Left colon (tissue), 2 donors: Measurements from ENCODE around the gene SCNN1A. TPM values are rescaled to one million over a fixed set of nuclear protein-coding genes. Genes with fewer than 3 reads are reported as not detected.

ENCODE experiments used
- ATAC-seq: fragments of 200-7000 bp; cut with Tn5 transposase; one replicate; pipeline ENCODE4 v1.9.1; 2020; ENCODE audit warnings: mild to moderate bottlenecking, moderate library complexity
- DNase-seq, 2 donors: peaks; one replicate each; pipeline ENCODE4 v3.0.0-alpha.2; 2020
- intact Hi-C, 2 donors: fragments of 100-400 bp; cut with DNase I in 1 of 2; cut with micrococcal nuclease in 1 of 2; formaldehyde crosslinking; loops; one replicate each; pipeline versions ENCODE4 v1.11.2 to v1.14.0; 2022; cut with DNase I, micrococcal nuclease
- total RNA-seq, 2 donors: library from RNA; stranded (reverse); fragmentation: NEBNext Ultra II Directional; extraction: Animal tissue kit (Norgen Biotek cat#: 25700); gene quantifications; one replicate each; pipeline ENCODE4 v1.2.1, GENCODE V29; 2021
- donor health status: DM: no; HTN: no; CAD: no.
- donor health status: DM: yes; HTN: yes; CAD: no.

Gene SCNN1A
- total RNA-seq, 2 donors from 2014 or later = 289 to 459 TPM

DNA sequence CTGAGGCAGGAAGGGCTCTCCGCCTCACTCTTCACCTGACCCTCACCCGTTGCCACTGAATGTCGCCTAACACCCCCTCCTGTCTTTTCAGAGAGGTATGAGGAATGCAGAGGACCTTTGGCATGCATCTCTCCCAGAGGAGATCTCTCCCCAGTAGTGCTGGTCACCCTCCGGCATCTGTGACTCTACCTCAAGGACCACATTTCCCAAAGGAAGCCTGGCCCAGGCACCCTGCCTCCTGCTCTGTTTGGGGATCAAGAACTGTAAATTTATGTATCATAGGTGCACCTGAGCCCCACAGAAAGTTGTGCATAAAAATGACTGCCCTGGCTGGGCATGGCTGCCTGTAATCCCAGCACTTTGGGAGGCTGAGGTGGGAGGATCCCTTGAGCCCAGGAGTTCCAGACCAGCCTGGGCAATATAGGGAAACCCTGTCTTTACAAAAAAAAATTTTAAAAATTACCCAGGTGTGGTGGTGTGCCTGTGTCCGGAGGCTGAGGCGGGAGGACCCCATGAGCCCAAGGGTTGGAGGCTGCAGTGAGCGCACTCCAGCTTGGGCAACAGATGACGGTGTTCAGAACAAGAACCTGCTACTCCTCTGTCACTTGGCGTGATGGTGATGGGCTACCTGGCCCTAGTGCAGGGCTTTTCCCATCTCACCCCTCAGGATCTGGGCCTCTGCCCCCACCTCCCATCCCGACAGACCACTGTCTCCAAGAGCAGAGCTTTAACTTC, 47.2 kb downstream of the SCNN1A start:
- DNase-seq = no peak
- intact Hi-C loops = loop anchor here in 1 of 2 donors (10.0 kb wide), 1 partner anchor 137 kb away; no protein-coding TSS in a partner anchor
- peak; percentile 1 for ATAC-seq

DNA sequence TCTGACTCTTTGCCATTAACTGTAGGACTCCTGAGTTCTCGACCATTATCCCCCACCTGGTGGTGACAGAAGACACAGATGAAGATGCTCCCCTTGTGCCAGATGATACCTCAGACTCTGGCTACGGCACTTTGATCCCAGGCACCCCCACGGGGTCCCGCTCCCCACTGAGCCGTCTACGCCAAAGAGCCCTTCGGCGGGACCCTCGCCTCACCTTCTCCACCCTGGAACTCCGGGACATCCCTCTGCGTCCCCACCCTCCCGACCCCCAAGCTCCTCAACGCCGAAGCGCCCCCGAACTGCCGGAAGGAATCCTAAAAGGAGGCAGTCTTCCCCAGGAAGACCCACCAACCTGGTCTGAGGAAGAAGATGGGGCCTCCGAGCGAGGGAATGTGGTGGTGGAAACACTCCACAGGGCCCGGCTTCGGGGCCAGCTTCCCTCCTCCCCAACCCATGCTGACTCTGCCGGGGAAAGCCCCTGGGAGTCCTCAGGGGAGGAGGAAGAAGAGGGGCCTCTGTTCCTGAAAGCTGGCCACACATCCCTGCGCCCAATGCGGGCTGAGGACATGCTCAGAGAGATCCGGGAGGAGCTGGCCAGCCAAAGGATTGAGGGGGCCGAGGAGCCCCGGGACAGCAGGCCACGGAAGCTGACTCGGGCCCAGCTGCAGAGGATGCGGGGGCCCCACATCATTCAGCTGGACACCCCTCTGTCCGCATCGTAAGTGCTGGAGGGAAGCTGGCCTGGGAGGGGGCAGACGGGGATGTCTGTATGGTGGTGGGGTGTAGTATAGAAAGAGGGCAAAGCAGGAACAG, 47.9 kb downstream of the SCNN1A start:
- ATAC-seq (peak; percentile 2), DNase-seq (no peak)
- intact Hi-C loops = loop anchor here in 1 of 2 donors (10.0 kb wide), 1 partner anchor 137 kb away; no protein-coding TSS in a partner anchor

DNA sequence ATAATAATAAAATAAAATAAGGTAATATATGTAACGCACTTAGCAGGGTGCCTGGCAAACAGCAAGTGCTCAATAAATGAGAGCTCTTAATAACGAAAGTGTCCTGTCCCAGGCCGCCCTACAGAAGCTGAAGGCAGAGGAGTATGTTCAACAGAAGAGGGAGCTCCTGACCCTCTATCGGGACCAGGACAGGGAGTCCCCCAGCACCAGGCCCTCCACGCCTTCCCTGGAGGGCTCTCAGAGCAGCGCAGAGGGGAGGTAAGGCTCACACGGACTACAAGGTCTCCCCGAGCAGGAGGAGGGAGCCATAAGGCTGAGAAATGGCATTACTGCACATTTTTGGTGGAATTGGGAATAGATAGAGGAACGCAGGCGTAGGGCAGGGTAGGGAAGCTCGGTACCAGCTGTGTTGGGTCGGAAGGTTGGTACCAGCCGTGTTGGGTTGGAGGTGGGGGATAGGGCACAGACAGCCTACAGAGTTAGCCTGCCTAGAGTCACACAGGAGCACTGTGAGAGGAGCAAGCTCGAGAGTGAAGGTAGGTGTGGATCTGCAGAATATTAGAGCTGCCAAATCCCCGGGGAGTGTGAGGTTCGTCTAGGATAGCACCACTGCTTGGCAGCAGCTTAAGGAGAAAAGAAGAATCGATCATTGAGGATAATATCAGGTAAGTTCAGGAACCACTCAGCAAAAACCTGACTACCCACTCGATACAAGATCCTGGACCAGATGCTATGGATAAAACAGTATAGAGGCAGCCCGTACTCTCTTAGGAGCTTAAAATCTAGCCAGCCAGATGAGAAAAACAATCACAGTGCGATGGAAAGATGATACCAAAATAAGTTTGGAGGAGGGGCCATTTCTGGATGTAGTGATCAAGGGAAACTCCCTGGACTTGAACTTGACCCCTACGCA, 48.8 kb downstream of the SCNN1A start:
- DNase-seq = peak in 1 of 2 donors; percentile 66
- peak; percentile 23 for ATAC-seq
- intact Hi-C loops = loop anchor here in 1 of 2 donors (10.0 kb wide), 1 partner anchor 138 kb away; no protein-coding TSS in a partner anchor

DNA sequence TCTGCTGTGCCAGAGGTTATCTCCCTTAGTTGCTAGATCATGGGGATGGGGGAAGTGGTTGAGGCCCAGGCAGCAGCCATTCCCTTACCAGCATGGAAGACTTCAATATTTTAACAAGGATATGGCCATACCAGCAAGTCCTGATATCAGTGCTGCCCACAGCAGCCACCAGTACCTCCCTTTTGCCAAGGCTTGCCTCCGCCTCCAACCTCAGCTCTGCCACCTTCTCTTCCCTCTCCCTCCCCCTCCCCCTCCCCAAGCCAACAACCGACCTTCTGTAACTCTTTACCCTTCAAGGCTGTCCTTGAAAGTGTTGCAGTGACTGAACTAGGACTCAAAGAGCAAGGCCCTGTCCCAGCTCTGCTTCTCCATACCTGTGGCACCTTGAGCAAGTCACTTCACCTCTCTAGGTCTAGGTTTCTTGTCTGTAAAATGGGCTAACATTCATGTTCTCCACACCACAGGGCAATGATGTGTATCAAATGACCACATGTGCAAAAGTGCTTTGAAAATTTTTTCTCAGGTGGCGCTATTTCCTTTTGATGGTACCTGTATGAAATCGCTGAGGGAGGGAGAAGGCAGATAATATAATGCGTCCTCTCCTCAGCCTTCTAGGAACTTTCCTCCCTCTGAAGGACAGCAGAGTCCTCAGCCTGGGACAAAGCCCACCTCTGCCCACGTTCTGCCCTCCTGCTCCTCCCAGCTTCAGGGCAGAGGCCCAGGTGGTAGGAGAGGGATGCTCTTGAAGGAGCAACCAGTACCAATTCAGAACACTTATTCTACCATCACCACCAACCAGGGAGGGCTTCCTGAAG, 50.2 kb downstream of the SCNN1A start:
- ATAC-seq = no peak
- DNase-seq = no peak
- intact Hi-C loops = loop anchor here in 1 of 2 donors (10.0 kb wide), 1 partner anchor 140 kb away; no protein-coding TSS in a partner anchor

DNA sequence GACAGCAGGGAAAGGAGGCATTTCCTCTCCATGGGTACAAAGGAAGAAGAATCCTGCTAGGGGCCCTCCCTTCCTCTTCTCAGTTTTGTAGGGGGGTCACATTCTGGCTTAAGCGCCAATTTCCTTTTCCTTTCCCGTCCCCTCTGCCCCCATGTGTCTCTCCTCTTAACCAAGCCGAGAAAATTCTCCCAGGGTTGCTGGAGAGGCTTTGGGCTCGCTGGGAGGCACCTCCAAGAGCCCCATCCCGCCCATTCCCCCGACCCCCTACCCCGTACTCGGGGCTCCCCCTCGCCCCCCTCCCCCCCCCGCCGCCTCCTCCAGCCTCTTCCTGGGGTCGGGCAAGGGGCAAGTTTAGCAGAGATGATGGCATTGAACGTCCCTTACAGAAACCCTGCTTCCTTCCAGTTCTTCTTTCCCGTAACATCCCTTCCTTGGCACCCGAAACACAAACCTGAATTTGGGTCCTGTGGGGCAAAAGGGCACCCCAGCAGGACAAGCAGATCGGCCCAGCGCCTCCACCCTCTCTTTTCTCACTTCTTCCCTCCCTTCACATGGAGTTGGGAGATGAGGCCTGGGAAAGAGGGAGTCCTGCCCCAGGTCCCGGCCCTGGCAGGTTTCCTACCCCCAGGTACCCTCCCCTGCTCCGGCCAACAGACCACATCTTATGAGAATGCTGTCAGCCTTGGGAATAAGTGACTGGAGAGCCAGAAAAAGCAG, 51.2 kb downstream of the SCNN1A start:
- intact Hi-C loops = loop anchor here in 1 of 2 donors (10.0 kb wide), 1 partner anchor 141 kb away; no protein-coding TSS in a partner anchor
- no peak for ATAC-seq
- peak in 1 of 2 donors; percentile 11 for DNase-seq

DNA sequence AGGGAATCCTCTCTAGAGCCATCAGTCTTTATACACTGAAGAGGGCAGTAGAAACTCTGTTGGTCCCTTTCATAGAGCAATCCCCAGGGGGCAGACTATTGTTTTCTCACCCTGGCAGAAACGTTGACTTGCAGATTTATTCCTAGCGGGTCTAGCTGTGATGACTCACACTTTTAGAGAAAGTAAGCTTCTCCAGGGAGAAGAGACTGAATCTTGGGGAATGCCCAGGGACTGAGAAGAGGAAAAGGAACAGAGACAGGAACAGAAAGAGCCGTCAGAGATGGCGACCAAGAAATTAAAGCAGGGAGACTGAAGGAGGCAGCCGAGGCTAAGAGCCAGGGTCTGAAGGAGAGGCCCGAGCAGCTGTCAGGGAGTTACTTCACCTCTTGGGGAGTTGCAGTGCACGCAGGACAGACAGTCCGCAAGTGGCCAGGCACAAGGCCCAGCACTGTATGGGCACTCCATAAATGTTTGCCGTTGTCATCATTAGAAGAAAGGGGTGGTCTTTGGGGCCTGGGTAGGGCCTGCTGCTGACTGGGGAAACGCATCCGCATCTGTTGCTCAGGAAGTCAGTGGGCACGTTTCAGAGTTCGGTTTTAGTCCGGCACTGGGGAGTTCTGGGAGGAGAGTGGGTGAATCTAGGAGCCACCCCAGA, 51.9 kb downstream of the SCNN1A start:
- intact Hi-C loops = loop anchor here in 1 of 2 donors (10.0 kb wide), 1 partner anchor 141 kb away; no protein-coding TSS in a partner anchor
- DNase-seq = no peak
- peak; percentile 40 for ATAC-seq

DNA sequence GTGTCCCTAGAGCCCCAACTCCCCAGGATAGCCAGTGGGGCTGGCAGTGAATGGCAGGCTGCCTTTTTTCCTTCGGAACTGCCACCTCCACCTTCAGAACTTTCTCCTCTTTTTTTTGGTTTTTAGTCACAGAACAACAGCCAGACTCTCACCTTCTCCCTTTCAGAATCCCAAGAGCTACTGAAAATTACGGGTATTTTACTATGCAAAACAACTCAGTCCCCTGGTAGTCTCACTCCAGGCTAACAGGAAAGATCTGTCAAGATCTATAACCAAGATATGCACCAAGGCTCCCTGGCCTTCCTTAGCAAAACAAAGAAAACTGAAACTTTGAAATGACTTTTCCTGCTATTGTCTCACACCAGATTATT, 52.4 kb downstream of the SCNN1A start:
- ATAC-seq = no peak
- intact Hi-C loops = loop anchor here in 1 of 2 donors (10.0 kb wide), 1 partner anchor 142 kb away; no protein-coding TSS in a partner anchor
- no peak for DNase-seq

DNA sequence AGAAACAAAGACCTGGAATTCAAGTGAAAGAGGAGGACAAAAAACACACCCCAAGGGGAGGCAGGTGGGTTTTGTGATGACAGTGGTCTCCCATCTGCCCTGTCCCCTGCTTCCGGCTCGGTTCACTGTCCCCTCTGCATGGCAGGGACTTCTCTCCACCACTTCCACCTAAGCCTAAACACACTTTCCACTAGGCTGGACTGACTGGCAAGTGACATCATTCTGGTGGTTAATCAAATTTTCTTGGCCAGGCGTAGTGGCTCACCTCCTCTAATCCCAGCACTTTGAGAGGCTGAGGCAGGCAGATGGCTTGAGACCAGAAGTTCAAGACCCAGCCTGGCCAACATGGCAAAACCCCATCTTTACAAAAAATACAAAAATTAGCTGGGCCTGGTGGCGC, 53.0 kb downstream of the SCNN1A start:
- intact Hi-C loops = loop anchor here in 1 of 2 donors (10.0 kb wide), 1 partner anchor 142 kb away; no protein-coding TSS in a partner anchor
- ATAC-seq (no peak), DNase-seq (no peak)

DNA sequence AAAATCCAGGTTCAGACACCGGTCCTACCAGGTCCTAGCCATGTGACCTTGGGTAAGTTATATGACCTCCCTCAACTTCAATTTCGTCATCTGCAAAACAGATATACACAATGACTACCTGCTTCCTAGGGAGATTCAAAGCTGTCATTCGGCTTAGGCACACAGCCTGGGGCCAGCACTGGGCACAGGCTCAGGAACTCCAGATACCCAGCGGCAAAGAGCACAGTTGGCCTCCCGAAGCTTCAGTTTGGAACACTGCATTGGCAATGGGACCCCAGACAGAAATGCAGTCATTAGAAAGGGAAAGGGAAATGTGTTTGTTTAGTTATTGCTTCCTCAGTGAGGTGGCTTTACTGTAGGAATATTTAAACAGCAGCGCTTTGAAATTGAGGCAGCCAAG, 53.5 kb downstream of the SCNN1A start:
- DNase-seq (no peak), ATAC-seq (no peak)
- intact Hi-C loops = loop anchor here in 1 of 2 donors (10.0 kb wide), 1 partner anchor 143 kb away; no protein-coding TSS in a partner anchor

DNA sequence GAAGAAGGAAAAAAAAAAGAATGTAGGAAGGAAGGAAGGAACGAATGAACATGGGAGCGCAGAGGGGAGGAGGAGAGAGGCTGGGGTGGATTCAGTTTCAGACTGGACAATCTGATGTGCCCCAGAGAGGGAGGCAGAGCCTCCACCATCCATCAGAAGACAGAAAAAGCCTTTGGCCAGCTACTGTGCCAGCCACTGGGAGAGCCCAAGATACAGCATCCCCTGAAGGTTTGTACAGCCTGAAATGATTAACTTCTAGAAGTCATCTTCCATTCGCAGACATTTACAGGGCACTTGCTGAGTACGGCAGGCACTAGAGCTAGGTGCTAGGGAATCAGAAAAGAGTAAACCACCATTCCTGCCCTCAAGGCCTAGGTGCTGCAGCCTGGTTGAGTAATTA, 55.9 kb downstream of the SCNN1A start:
- ATAC-seq (no peak), DNase-seq (no peak)
- intact Hi-C loops = no loop called here

DNA sequence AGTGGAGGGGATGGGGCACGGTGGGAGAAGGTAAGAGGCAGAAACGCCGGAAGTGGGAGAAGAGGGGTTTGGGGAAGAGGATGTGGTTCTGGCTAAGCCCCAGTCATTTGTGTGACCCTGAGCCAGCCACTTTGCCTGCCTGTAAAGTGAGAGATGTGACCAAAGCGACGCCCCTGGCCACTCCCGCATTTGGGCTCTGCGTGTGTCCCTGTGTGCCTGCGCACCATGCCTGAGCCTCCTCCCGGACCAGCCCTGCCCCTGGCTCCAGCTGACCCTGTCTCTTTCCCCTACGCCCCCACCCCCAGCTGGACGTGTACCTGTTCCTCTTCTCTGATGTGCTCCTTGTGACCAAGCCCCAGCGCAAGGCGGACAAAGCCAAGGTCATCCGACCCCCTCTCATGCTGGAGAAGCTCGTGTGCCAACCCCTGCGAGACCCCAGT, 56.9 kb downstream of the SCNN1A start:
- intact Hi-C loops = no loop called here
- no peak for ATAC-seq

DNA sequence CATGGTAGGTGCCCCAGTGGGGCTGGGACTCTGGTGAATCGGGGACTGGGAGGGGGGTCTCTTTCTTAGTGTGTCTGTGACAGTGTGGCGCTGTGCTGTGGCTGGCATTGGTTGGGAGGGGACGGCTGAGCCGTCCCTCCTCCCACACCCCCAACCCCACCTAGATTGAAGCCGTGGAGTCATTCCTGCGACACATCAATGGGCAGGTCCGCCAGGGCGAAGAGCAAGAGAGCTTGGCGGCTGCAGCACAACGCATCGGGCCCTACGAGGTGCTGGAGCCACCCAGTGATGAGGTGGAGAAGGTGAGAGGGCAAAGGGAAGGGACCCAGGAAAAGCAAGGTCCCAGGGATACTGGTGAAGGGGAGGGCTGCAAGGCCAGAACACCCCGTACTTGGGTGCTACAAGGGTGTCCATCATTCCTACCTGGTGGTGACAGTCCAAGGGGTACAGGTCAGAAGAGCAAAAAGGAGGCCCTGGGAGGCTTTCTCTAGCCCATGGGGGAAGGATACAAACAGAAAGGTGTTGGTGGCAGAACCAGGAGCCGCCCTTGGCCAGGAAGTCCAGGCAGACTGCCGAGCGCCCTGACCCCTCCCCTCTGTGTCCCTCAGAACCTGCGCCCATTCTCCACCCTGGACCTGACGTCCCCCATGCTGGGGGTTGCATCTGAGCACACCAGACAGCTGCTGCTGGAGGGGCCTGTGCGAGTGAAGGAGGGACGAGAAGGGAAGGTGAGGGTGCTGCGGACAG, 57.5 kb downstream of the SCNN1A start:
- no peak for ATAC-seq
- DNase-seq = no peak
- intact Hi-C loops = no loop called here

More for the DNA sequence above, 56.9 kb downstream of the SCNN1A start:
- DNase-seq = peak in 1 of 2 donors; percentile 5

DNA sequence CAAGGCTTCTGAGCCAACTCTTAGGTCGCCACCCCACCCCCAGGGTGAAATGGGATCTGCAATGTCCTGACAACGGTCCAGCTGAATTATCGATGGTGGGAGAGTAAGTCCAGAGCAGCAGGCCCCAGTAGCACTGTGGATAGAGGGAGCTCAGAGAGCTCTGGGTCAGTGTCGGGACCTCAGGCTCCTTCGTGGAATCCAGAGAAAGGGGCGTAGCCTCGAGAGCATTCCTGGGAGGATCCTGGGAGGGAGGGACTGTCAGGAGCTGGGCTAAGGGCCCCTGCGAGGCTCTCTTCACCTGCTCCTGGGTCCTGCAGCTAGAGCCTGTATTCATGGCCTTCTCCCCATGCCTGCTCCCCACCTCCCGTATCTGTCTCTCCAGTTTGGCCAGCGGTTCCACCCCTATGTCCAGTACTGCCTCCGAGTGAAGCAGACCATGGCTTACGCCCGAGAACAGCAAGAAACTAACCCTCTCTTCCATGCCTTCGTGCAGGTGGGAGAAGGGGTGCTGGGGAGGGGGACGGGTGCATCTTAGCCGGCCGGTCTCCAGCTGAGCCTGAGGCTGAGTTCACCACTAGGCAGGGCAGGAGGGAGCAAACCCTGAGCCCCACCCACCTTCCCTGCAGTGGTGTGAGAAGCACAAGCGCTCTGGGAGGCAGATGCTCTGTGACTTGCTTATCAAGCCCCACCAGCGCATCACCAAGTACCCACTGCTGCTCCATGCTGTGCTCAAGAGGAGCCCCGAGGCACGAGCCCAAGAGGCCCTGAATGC, 58.3 kb downstream of the SCNN1A start:
- DNase-seq = no peak
- no peak for ATAC-seq
- intact Hi-C loops = no loop called here

DNA sequence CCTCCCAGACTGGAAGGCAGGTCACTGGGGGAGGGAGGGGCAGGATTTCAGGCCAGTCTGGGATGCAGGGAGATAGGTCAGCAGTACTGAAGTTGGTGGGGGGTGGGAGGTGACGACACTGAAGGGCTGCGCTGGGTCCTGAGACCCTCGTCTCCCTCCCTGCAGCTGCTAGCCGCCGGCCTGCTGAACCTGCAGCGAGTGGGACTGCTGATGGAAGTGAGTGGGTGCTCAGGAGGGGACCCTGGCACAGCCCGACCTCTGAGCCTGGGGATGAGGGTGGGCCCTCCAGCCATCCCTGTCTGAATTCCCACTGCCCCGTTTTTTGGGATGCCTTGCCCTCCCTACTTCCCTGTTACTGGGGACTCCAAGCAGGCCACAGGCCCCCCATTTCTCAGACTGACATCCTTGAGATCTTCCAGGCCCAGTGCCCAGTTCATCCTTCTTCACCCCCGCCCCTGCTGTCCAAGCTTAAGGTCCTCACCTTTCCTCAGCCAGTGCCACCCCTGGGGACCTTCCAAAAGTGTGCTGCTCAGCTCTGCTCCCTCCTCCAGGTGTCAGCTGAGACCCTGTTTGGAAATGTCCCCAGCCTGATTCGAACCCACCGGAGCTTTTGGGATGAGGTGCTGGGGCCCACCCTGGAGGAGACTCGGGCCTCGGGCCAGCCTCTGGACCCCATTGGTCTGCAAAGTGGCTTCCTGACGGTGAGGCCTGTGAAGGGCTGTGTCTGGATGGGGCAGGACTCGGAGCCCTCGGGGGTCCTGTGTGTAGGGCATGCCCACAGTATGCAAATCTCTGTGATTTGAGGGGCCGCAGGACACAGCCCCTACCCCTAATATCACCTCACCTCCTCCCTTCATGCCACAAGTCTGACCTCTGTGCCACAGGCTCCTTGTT, 59.4 kb downstream of the SCNN1A start:
- ATAC-seq (no peak), DNase-seq (peak in 1 of 2 donors; percentile 7)

More for the DNA sequence above, 59.4 kb downstream of the SCNN1A start:
- intact Hi-C loops = no loop called here
